ENCODE measurements around the gene FBXO4.

DNA sequence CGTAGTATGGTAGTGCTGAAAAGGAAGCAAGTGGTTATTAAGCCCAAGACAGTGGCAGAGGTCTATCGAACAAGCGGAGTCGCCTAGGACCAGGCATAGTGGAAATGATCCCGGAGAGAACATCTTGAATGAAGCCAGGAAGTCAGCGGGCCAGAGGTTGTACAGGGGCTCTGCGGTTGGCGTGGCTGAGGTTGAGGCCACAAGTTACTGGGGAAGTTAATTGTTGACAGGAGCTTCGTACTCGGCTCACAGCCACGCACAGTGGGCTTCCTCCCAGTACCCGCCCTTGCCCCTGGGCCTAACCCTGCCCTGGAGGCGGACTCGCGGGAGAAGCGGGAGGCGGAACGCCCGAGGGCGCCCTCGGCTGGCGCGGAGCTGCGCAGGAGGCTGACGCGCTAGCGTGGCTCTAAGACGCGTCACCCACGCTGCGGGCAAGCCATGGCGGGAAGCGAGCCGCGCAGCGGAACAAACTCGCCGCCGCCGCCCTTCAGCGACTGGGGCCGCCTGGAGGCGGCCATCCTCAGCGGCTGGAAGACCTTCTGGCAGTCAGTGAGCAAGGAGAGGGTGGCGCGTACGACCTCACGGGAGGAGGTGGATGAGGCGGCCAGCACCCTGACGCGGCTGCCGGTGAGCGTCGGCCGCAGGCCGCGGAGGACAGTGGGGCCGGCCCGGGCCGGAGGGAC, at the start of gene FBXO4:
- TF ChIP-seq, protein P1, sequence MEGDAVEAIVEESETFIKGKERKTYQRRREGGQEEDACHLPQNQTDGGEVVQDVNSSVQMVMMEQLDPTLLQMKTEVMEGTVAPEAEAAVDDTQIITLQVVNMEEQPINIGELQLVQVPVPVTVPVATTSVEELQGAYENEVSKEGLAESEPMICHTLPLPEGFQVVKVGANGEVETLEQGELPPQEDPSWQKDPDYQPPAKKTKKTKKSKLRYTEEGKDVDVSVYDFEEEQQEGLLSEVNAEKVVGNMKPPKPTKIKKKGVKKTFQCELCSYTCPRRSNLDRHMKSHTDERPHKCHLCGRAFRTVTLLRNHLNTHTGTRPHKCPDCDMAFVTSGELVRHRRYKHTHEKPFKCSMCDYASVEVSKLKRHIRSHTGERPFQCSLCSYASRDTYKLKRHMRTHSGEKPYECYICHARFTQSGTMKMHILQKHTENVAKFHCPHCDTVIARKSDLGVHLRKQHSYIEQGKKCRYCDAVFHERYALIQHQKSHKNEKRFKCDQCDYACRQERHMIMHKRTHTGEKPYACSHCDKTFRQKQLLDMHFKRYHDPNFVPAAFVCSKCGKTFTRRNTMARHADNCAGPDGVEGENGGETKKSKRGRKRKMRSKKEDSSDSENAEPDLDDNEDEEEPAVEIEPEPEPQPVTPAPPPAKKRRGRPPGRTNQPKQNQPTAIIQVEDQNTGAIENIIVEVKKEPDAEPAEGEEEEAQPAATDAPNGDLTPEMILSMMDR (IDR thresholded peaks at IDR 0.05), result peak in 1 of 2 donors; percentile 52
- TF ChIP-seq POLR2A (IDR thresholded peaks at IDR 0.05), result peak; percentile 30 to 74
- peak; percentile 66 to 87 (median 72) for TF ChIP-seq POLR2AphosphoS5 (IDR thresholded peaks at IDR 0.05)
- TF ChIP-seq EP300 (IDR thresholded peaks at IDR 0.05), result no peak

Data from suprapubic skin (tissue), 4 donors.